Measurements from ENCODE around the gene C5orf15.

GRCh38 chr5:134003064-134003816 is 34.8 kb upstream of the C5orf15 start:
- TF ChIP-seq YY1 (IDR thresholded peaks at IDR 0.05) (no peak), CTCF (IDR thresholded peaks at IDR 0.05; ENCODE audit: low read depth, low read length, missing input control) (no peak), TAF1 (conservative IDR thresholded peaks at IDR 0.05) (no peak), SP1 (IDR thresholded peaks at IDR 0.05) (no peak), ATF3 (IDR thresholded peaks at IDR 0.05) (no peak), FOXA1 (IDR thresholded peaks at IDR 0.05) (no peak), RAD21 (IDR thresholded peaks at IDR 0.05) (no peak), GABPA (IDR thresholded peaks at IDR 0.05 in 1 of 2, conservative IDR thresholded peaks at IDR 0.05 in 1 of 2) (no peak), MAX (IDR thresholded peaks at IDR 0.05) (no peak), REST (IDR thresholded peaks at IDR 0.05) (no peak)
